Keratinocyte (primary cell): ENCODE results near the gene TCERG1L. TPM values are rescaled to one million over a fixed set of nuclear protein-coding genes. Genes with fewer than 3 reads are reported as not detected.

Experiments used
- DNase-seq: peaks from one replicate; pipeline ENCODE4 v3.0.0-alpha.2; 2011; ENCODE audit warnings: low read depth, missing footprints, low spot score
- FAIRE-seq: peaks from 2 replicates; lab custom pipeline; 2011; peaks lifted over from hg19 to GRCh38; lab: Jason Lieb, UNC
- H2AFZ ChIP-seq: 2 replicates; pipeline ENCODE4 v1.6.0; 2012; ENCODE audit warnings: low read length, control low read depth, inconsistent platforms; ENCODE audit not compliant: control insufficient read depth
- H3K27ac ChIP-seq: 2 replicates; pipeline ENCODE4 v1.5.1; 2011; ENCODE audit warnings: low read length; ENCODE audit not compliant: control insufficient read depth, insufficient read depth
- H3K27me3 ChIP-seq: 3 replicates; pipeline ENCODE4 v1.6.0; 2011; ENCODE audit warnings: low read length; ENCODE audit not compliant: control insufficient read depth, insufficient read depth; ENCODE audit errors: extremely low read depth
- H3K36me3 ChIP-seq, 2 experiments: 2 replicates in 1 of 2; 3 replicates in 1 of 2; pipeline ENCODE4 v1.5.1; 2011; ENCODE audit warnings: low read length in 2 of 2, mild to moderate bottlenecking in 1 of 2; ENCODE audit not compliant: control insufficient read depth in 2 of 2, insufficient read depth in 2 of 2; ENCODE audit errors: extremely low read depth in 1 of 2
- H3K4me1 ChIP-seq: 3 replicates; pipeline ENCODE4 v1.5.1; 2011; ENCODE audit warnings: low read length; ENCODE audit not compliant: control insufficient read depth, insufficient read depth; ENCODE audit errors: extremely low read depth
- H3K4me2 ChIP-seq: 3 replicates; pipeline ENCODE4 v1.6.0; 2011; ENCODE audit warnings: low read depth, low read length; ENCODE audit not compliant: control insufficient read depth, insufficient read depth; ENCODE audit errors: extremely low read depth
- H3K4me3 ChIP-seq, 3 experiments: fragments of 200-600 bp in 1 of 3; sonication (generic) in 1 of 3; 2 replicates in 2 of 3; 3 replicates in 1 of 3; pipeline ENCODE4 v1.5.1; 2011 to 2016; ENCODE audit warnings: low read length in 3 of 3, mild to moderate bottlenecking in 3 of 3, control low read depth in 2 of 3, inconsistent platforms in 1 of 3, low read depth in 1 of 3, mixed read lengths in 1 of 3, mixed run types in 1 of 3, moderate library complexity in 1 of 3; ENCODE audit not compliant: control insufficient read depth in 2 of 3, insufficient read depth in 2 of 3; ENCODE audit errors: extremely low read depth in 1 of 3
- H3K79me2 ChIP-seq: 2 replicates; pipeline ENCODE4 v1.6.0; 2012; ENCODE audit warnings: low read length; ENCODE audit not compliant: control insufficient read depth, insufficient read depth
- H3K9ac ChIP-seq: 3 replicates; pipeline ENCODE4 v1.6.0; 2011; ENCODE audit warnings: low read length; ENCODE audit not compliant: control insufficient read depth, insufficient read depth; ENCODE audit errors: extremely low read depth
- H3K9me1 ChIP-seq: 3 replicates; pipeline ENCODE4 v1.6.0; 2011; ENCODE audit warnings: low read length; ENCODE audit not compliant: control insufficient read depth, insufficient read depth; ENCODE audit errors: extremely low read depth
- H3K9me3 ChIP-seq: 2 replicates; pipeline ENCODE4 v1.5.1; 2012; ENCODE audit warnings: low read depth, low read length; ENCODE audit not compliant: control insufficient read depth
- H4K20me1 ChIP-seq: 3 replicates; pipeline ENCODE4 v1.6.0; 2011; ENCODE audit warnings: low read length; ENCODE audit not compliant: control insufficient read depth, insufficient read depth; ENCODE audit errors: extremely low read depth
- CTCF ChIP-seq, 3 experiments: IDR thresholded peaks in 1 of 3; conservative IDR thresholded peaks in 1 of 3; optimal IDR thresholded peaks in 1 of 3; 2 replicates in 2 of 3; 3 replicates in 1 of 3; pipeline versions ENCODE3 to v1.5.1; 2011; ENCODE audit warnings: low read length in 3 of 3, mild to moderate bottlenecking in 3 of 3, moderate library complexity in 2 of 3, control low read depth in 1 of 3, inconsistent platforms in 1 of 3; ENCODE audit not compliant: insufficient read depth in 2 of 3; ENCODE audit errors: extremely low read depth in 1 of 3
- EZH2 ChIP-seq: IDR thresholded peaks from one replicate; pipeline ENCODE4 v1.6.1; 2012; ENCODE audit warnings: inconsistent platforms, mild to moderate bottlenecking, low read length, moderate library complexity
- dilution Hi-C: fragments of 300-500 bp; cut with MboI; formaldehyde crosslinking; loops from one replicate; pipeline ENCODE4 v1.7.0; 2020; ENCODE audit warnings: low sequenced_read_pairs; ENCODE audit not compliant: extremely low pct_ligation_motif_present
- polyA plus RNA-seq, 5 experiments: library from polyadenylated mRNA; depleted of rRNA in 3 of 5; stranded (reverse) in 3 of 5; stranded (forward) in 1 of 5; unstranded in 1 of 5; fragments of >200 nt; gene quantifications; 1 replicate in 1 of 5; 2 replicates in 3 of 5; 3 replicates in 1 of 5; pipeline versions ENCODE4 v1.2.1 to v1.2.3, GENCODE V29; 2011 to 2012; ENCODE audit warnings: missing spikeins in 2 of 5, low read depth in 1 of 5, low replicate concordance in 1 of 5

TCERG1L gene
- polyA plus RNA-seq, 1 donor (not counting 4 experiments of a cell fraction or from before 2014, with no cell fraction given), result not detected

DNA sequence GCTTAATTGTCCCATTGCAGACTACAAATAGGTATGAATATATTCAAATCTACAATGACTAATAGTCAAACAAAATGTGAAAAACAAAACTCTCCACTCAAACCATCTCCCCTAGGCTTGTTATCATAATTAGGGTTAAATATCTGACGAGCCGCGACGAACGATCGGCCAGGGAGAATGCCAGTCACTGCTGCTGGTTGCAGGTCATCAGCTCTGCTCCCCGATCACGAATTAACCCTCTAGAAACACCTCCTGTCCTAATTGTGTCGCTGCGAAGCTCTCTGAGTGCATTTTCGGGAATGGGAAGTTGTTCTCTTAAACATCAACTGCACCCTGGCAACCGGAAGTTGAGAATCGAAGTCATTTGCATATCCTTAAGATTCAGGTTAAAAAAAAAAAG, 167.3 kb downstream of the TCERG1L start:
- DNase-seq (no peak), FAIRE-seq (no peak)
- no peaks in the 10 kb centered on the region for H3K79me2 ChIP-seq
- peaks cover 13% of the 10 kb centered on the region for H3K9me3 ChIP-seq
- TF ChIP-seq EZH2 (no peak), CTCF (optimal IDR thresholded peaks at IDR 0.05 in 1 of 3, IDR thresholded peaks at IDR 0.05 in 1 of 3, conservative IDR thresholded peaks at IDR 0.05 in 1 of 3; ENCODE audit: extremely low read depth in 1 of 3, insufficient read depth in 2 of 3, low read length in 3 of 3) (no peak)
- no peaks in the 10 kb centered on the region for H3K36me3 ChIP-seq
- H4K20me1 ChIP-seq, result no peaks in the 10 kb centered on the region
- no peak overlapping the region for H3K27ac ChIP-seq
- H3K4me3 ChIP-seq, result no peak overlapping the region
- H3K9me1 ChIP-seq, result no peaks in the 10 kb centered on the region
- H3K4me2 ChIP-seq, result no peak overlapping the region
- H3K4me1 ChIP-seq, result no peaks in the 10 kb centered on the region
- dilution Hi-C loops, result no loop called here
- no peak overlapping the region for H2AFZ ChIP-seq
- H3K9ac ChIP-seq, result no peak overlapping the region
- H3K27me3 ChIP-seq, result no peaks in the 10 kb centered on the region

DNA sequence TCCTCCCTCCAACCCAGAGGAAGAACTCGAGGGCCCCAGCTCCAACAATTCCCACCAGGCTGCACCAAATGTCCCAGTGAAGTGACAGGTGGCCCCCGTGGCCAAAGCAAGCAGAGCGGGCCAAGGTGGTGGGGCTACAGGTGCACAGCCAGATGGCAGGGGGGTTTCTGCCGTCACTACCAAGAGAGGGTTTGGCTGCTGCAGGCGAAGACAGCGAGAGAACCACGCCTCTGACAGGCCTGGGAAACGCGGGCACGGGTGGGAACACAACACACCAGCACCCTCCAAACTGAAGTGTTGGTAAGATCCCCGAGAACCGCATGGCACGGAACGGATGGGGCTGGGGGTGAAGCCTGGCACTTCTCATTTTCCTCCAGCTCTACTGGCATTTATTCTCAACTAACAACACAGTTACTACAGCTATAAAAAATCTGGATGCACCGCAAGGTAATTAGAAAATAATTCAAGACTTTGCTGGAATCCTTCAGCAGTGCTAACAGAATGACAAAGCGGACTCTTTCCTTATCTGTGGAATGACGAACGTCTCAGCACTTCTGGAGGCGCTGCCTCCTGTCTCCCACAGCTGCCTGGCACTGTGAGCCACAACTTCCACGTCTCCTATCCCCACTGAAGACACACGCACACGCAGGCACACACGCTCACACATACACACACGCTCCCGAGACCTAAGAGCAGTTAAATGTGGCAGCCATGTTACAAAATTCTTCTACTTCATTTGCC, 167.9 kb downstream of the TCERG1L start:
- Histone ChIP-seq H3K9ac (no peak overlapping the region), H2AFZ (no peak overlapping the region), H3K27ac (no peak overlapping the region), H3K4me3 (no peak overlapping the region), H3K36me3 (no peaks in the 10 kb centered on the region), H3K4me1 (no peaks in the 10 kb centered on the region), H3K9me3 (peaks cover 13% of the 10 kb centered on the region), H3K79me2 (no peaks in the 10 kb centered on the region), H3K27me3 (no peaks in the 10 kb centered on the region), H4K20me1 (no peaks in the 10 kb centered on the region), H3K9me1 (no peaks in the 10 kb centered on the region), H3K4me2 (no peak overlapping the region)
- dilution Hi-C loops, result no loop called here
- TF ChIP-seq CTCF (optimal IDR thresholded peaks at IDR 0.05 in 1 of 3, IDR thresholded peaks at IDR 0.05 in 1 of 3, conservative IDR thresholded peaks at IDR 0.05 in 1 of 3; ENCODE audit: extremely low read depth in 1 of 3, insufficient read depth in 2 of 3, low read length in 3 of 3), result no peak
- no peak for TF ChIP-seq EZH2
- DNase-seq (no peak), FAIRE-seq (no peak)
